ENCODE measurements around the gene UCKL1. TPM values are rescaled to one million over a fixed set of nuclear protein-coding genes. Genes with fewer than 3 reads are reported as not detected.
"Not testable (repeated sequence)": the region's sequence is repeated elsewhere in the genome, so short reads cannot be mapped to it uniquely, and the experiment has no call there.

The UCKL1 gene
- total RNA-seq, result 25.1 TPM

DNA sequence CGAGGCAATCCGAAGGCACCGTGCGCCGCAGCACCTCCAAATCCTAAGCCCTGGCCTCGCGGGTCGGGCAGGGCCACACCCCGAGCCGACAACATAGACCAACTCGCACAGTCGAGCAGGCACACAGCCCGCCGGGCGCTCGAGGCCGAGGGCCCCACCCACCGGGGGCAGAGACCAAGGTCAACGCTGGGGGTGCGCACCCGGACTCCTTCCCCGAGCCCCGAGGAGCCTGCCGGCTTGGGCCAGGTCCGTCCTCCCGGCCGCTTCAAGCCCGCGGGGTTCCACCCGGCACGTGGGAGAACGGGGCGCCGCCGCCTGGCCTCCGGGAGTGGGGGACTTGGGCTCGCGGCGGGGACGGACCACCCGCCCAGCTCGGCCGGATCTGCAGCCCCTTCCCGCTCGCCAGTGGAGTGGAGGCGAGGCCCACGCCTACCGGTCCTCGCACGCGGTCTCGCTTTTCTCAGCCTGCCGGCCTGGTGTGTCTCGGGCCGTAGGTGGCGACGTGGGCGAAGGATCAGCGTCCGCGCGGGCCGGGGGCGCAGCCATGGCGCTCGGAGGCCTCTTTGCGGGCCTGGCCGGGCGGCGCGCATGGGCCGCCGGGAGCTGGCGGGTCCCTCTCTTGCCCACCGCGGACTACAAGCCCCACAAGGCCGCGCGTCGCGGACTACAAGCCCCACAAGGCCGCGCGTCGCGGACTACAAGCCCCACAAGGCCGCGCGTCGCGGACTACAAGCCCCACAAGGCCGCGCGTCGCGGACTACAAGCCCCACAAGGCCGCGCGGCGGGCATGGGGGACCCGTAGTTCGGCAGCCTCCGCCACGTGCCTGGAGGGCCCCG is at the start of gene UCKL1:
Gene UCKL1, minus strand, starts transcription at position 590 of the 837 bp plus-strand sequence. Its CDS starts 44 bp downstream, at position 546.
- ATAC-seq, result peak; percentile 64

DNA sequence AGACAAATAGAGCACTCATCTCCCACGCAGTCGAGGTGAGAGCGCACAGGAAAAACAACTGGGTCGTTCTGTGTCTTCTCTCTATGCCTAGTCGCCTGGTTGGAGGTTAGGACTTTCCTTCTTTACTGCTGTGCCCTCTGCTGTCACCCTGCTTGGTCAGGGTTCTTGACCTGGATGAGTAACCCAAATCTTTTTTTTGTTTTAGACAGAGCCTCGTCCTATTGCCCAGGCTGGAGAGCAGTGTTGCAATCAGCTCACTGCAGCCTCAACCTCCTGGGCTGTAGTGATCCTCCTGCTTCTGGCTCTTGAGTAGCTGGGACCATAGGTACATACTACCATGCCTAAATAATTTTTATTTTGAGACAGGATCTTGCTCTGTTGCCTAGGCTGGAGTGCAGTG is 49.2 kb upstream of the UCKL1 start:
- ATAC-seq, result peak; percentile 17

DNA sequence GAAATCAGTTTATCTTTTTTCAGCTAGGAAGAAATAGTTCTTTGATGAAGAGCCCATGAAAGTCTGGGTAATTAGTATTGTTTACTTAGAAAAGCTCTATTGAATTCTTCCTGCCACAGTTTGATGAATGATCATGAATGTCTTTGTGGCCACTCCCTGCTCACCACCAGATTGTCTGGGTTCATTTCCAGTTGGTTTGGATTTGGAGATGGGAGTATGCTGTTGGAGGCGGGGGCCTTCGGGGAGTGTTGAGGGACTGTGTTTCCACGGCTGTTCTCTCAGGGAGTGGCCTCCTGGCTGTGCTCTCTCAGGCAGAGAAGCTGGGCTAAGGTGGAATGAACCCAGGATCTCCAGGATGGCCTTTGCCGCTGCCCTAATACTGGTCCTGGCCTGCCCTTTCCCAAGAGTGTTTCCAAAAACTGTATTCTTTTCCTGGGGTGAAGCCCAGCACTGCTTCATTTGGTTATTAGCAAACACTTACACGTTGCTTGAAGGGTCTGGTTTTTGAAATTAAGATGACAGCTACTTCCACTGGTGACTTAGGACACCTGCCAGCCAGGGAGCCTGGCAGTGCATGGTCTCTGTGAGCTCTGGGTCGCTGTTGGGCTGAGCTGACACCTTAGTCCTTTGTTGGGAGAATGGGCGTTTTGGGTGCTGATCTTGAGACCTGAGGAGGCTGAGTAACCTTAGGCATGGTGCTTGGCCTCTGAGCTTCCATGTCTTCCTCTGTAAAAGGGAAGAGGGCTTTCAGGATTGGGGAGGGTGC is 47.9 kb upstream of the UCKL1 start:
- ATAC-seq, result peak; percentile 93

- ATAC-seq, result no peak
Observed at GRCh38 chr20:64001607-64002011, 45.4 kb upstream of the UCKL1 start.

DNA sequence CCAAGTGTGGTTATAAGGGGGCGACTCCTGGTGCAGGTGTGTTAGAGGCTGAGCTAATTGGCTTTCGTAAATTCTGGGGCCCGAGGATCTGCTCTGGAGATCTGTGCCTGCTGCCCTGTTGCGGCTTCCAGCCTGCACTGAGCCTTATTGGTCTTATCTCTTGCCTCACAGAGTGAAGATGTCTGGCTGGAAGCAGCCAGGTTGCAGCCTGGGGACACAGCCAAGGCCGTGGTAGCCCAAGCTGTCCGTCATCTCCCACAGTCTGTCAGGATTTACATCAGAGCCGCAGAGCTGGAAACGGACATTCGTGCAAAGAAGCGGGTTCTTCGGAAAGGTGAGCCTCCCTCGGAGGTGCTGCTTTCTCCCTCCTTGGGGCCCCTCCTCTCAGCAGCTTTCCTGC is 44.7 kb upstream of the UCKL1 start:
- ATAC-seq, result no peak

DNA sequence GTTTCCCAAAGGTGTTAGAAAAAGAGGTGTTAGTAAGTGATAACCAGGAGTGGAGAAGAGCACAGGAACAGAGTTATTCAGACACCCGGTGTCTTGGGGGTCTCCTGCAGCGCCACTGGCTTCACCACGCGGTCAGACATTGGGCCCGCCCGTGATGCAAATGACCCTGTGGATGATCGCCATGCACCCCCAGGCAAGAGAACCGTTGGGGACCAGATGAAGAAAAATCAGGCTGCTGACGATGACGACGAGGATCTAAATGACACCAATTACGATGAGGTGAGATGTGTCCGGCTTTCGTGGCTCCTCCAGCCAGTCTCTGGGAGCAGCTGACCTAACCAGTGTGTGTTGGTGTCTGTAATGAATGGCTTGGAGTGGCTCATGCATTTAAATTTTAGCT is 26.7 kb upstream of the UCKL1 start:
- no peak for ATAC-seq

DNA sequence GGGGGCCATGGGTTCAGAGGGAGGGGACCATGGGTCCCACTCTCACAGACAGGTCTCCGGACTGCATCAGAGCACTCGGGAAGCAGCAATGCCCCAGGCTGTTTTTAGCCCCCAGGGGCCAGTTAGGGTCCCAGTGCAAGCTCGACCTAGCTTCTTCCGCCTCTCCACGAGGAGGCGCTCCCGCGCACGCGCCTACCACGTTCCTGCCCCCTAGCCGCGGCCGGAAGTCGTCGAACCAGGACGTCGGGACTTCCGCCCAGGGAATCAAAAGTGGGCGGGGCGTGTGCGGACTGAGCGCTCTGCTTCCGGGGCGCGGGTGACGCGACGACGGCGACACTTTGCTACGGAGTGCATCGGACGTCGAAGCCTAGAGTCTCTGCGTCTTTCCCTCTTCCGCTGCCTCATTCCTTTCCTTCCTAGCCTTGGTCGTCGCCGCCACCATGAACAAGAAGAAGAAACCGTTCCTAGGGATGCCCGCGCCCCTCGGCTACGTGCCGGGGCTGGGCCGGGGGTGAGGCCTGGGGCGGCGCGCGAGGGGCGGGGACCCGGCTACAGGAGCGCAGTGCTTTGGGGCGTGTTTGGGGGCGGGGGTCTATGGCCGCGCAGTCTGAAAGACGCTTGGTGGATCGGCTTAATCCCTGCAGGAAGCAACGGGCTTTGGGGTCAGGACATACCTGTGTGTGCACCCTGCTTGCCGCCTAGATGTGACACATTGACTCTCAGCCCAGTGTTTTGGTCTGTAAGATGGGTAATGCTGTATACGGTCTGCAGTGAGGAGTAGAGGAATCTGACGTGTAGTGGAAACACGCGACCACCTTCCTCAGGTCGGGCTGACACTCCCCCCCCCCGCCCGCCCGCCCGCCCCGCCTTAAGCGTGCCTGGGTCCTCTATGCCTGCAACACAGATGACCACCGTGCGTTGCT is 24.9 kb upstream of the UCKL1 start, which contains the start of gene PRPF6:
Gene PRPF6, plus strand, starts transcription at position 327 of the 923 bp plus-strand sequence. Its CDS starts 114 bp downstream, at position 441.
- ATAC-seq, result peak; percentile 83

GRCh38 chr20:63980317-63980805 is 24.1 kb upstream of the UCKL1 start:
- ATAC-seq, result peak; percentile 75

DNA sequence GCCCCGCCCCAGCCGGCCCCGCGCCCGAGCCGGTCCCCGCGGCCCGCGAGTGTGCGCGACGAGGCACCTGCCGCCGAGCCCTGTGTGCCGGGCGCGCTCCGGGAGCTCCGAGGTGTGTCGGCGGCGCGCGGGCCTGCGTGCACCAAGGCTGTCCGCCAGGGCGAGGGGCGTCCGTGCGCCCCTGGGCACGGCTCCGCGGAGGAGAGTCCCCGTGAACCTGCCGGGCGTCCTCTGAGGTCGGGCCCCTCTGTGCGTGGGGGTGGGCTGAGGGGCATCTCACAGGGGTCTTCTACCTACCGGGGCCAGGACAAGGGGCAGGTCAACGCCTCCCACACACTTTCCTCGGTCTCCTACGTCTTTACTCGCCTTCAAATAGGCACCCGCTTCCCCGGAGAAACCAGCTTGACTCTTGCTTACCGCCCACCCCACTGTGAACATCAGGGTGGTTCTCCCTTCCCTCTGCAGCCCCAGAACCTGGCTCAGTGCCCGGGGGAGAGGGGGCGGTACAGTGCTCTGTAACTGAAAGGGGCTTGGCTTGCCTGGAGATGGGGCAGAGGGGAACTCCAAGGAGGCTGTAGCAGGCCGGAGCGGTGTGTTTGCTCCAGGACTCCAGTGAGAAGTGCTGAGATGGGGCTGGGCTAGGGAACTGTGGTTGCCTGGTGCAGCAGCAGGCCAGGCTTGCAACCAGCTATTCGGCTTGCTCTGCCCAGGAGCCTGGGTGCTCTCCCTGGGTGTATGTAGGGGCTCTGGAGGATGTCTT is 23.5 kb upstream of the UCKL1 start, which contains the start of gene SAMD10:
Gene SAMD10, minus strand, starts transcription at position 86 of the 760 bp plus-strand sequence. CDS start 175 bp downstream, outside the sequence.
- peak; percentile 9 for ATAC-seq

GRCh38 chr20:63979229-63979556 is 23.0 kb upstream of the UCKL1 start:
- no peak for ATAC-seq

DNA sequence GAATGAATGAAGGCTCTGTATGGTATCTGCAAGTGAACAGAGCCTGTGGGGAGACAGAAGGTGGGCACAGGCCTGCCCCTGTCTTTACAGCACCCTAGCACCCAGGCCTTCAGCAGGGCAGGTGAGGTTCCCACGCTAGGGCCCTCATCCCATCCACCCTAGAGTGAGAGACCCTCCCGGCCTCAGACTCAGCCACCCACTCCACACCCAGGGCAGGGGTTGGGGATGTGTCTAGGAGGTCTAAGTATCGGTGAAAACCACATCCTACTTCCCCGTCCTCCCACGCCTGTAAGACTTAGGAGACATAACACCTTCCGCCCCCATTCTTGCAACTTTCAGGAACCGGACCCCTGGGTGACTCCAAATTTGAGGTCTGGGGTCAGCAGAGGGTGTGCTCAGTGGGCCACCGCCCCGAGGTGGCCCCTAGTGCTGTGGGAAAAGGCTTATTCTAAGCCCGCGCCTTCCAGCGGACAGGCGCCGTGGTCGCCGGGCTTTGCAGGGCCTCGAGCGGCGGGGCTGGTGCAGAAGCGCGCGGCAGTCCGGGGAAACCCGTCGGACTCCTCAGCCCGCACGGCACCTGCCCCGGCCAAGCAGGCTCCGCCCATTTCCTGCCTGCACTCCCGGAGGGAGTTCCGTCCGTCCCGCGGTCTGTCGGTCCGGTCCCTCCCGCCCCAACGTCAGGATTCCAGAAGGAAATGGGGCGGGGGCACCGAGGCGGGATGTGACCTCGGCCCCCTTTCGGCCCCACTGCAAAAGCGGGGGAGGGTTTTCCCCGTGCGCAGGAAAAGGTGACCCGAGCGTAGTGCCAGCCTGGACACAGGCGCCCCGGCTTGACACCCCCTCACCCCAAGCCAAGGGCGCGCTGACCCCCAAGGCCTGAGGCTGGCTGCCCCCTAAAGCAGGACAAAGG is 22.4 kb upstream of the UCKL1 start:
- ATAC-seq, result peak; percentile 47

- peak; percentile 22 for ATAC-seq
Observed at GRCh38 chr20:63977739-63978276, 21.6 kb upstream of the UCKL1 start.

GRCh38 chr20:63976980-63977738 is 20.9 kb upstream of the UCKL1 start:
- no peak for ATAC-seq

GRCh38 chr20:63976511-63976910 is 20.3 kb upstream of the UCKL1 start:
- ATAC-seq, result not testable (repeated sequence)

DNA sequence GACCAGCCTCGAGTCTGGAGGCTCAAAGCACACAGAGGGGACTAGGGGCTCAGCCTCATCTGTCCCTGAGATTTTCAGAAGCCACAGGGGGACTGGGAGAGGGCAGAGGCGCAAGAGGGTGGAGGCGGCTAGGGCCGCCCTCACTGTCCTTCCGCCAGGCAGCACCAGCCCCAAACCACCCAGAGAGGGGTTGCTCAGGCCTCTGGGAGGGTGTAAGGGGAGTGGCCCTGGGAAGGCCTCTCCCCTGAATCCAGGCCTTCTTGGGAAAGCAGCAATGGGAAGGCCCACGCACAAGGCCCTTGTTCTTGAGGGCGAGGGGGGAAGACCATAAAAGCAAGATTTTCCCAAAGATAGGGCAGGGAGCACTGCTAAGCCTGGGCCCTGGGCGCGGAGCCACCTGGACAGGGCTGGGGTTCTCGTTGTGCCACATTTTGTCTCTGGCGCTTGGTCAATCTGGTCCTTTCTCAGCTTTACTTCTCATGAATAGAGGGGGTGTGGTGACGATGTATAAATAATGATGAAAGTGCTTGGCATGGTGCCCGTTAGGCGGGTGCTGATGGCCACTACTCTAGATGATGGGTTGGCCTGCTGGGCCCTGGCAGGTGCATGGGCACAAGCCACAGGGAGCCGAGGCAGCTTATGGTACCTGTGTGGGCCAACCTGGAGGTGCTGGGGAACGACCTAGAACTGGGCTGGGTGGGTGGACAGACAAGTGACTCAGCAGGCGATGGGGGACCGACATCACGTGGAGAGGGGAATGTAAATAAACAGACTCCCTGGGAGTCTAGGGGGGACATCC is 18.4 kb upstream of the UCKL1 start:
- no peak for ATAC-seq

- peak; percentile 64 for ATAC-seq
Observed at GRCh38 chr20:63973636-63974401, 17.6 kb upstream of the UCKL1 start.

GRCh38 chr20:63973160-63973479 is 16.9 kb upstream of the UCKL1 start:
- no peak for ATAC-seq

All from esophagus mucosa (tissue), 1 donor.